Hepatocyte (in vitro differentiated cells): ENCODE data around the gene CEP128. TPM values are rescaled to one million over a fixed set of nuclear protein-coding genes. Genes with fewer than 3 reads are reported as not detected.

Experiments
- DNase-seq: peaks from one replicate; pipeline ENCODE4 v3.0.0-alpha.2; 2016; ENCODE audit warnings: low spot score
- H2AFZ ChIP-seq: fragments of 200-600 bp; sonication (generic); 2 replicates; pipeline ENCODE4 v1.6.0; 2016; ENCODE audit warnings: antibody characterized with exemption, mild to moderate bottlenecking
- H3K27ac ChIP-seq: fragments of 200-600 bp; sonication (generic); 2 replicates; pipeline ENCODE4 v1.5.1; 2016; ENCODE audit warnings: mild to moderate bottlenecking
- H3K27me3 ChIP-seq: fragments of 200-600 bp; sonication (generic); 2 replicates; pipeline ENCODE4 v1.6.1; 2016
- H3K36me3 ChIP-seq: fragments of 200-600 bp; sonication (generic); replicated peaks from 2 replicates; pipeline ENCODE4 v1.5.1; 2016; ENCODE audit warnings: low read depth; ENCODE audit not compliant: insufficient read depth
- H3K4me1 ChIP-seq: fragments of 200-600 bp; sonication (generic); 2 replicates; pipeline ENCODE4 v1.5.1; 2016; ENCODE audit warnings: mild to moderate bottlenecking, moderate library complexity; ENCODE audit not compliant: insufficient read depth
- H3K4me2 ChIP-seq: fragments of 200-600 bp; sonication (generic); 2 replicates; pipeline ENCODE4 v1.6.0; 2016
- H3K4me3 ChIP-seq: fragments of 200-600 bp; sonication (generic); 2 replicates; pipeline ENCODE4 v1.5.1; 2016; ENCODE audit warnings: mild to moderate bottlenecking
- H3K79me2 ChIP-seq: fragments of 200-600 bp; sonication (generic); 2 replicates; pipeline ENCODE4 v1.6.0; 2017; ENCODE audit warnings: mild to moderate bottlenecking
- H3K9me2 ChIP-seq: fragments of 200-600 bp; sonication (generic); replicated peaks from 2 replicates; pipeline ENCODE4 v1.6.0; 2017; ENCODE audit warnings: mild to moderate bottlenecking; ENCODE audit not compliant: insufficient read depth
- H3K9me3 ChIP-seq: fragments of 200-600 bp; sonication (generic); 2 replicates; pipeline ENCODE4 v1.5.1; 2016; ENCODE audit warnings: low read depth, mild to moderate bottlenecking
- H4K20me1 ChIP-seq: fragments of 200-600 bp; sonication (generic); 2 replicates; pipeline ENCODE4 v1.6.0; 2016; ENCODE audit warnings: mild to moderate bottlenecking; ENCODE audit not compliant: insufficient read depth, poor library complexity, severe bottlenecking
- CTCF ChIP-seq: fragments of 200-600 bp; sonication (generic); IDR thresholded peaks from 2 replicates; pipeline ENCODE4 v1.5.1; 2016; ENCODE audit warnings: antibody characterized with exemption, mild to moderate bottlenecking; ENCODE audit not compliant: poor library complexity
- EZH2 ChIP-seq: fragments of 200-600 bp; sonication (generic); IDR thresholded peaks from 2 replicates; pipeline ENCODE4 v1.6.1; 2016; ENCODE audit warnings: antibody characterized with exemption, mild to moderate bottlenecking, borderline replicate concordance
- EZH2phosphoT487 ChIP-seq: fragments of 200-600 bp; sonication (generic); IDR thresholded peaks from one replicate; pipeline ENCODE4 v1.6.1; 2018; ENCODE audit warnings: antibody characterized with exemption, mild to moderate bottlenecking, low read depth, moderate library complexity; ENCODE audit not compliant: unreplicated experiment, severe bottlenecking
- WGBS: methylation state at CpG from one replicate; pipeline ENCODE4 v1.1.6; 2016; ENCODE audit warnings: low lambda C conversion rate; ENCODE audit errors: missing lambda C conversion rate; 5-methylcytosine and 5-hydroxymethylcytosine counted together
- polyA plus RNA-seq: library from polyadenylated mRNA; unstranded; fragments of >200 nt; fragmentation: Nextera tagmentation; extraction: Ambion mirVana; gene quantifications from 2 replicates; pipeline ENCODE4 v1.2.1, GENCODE V29; 2016
- total RNA-seq: library from RNA; depleted of rRNA; stranded (reverse); fragments of >200 nt; gene quantifications from 2 replicates; pipeline ENCODE4 v1.2.3, GENCODE V29; 2014

Gene CEP128
- total and polyA plus RNA-seq, 2 experiments from 2014 or later: 1.4 to 3.6 TPM

- no peaks in the 10 kb centered on the region for H3K9me3 ChIP-seq
- H3K79me2 ChIP-seq: no peaks in the 10 kb centered on the region
- H3K4me3 ChIP-seq: no peak overlapping the region
- H2AFZ ChIP-seq: no peak overlapping the region
- no peak overlapping the region for H3K27ac ChIP-seq
- no peak for DNase-seq
- H3K4me2 ChIP-seq: no peak overlapping the region
- no peaks in the 10 kb centered on the region for H3K36me3 ChIP-seq
- no peaks in the 10 kb centered on the region for H3K9me2 ChIP-seq
- TF ChIP-seq EZH2: no peak
- no peaks in the 10 kb centered on the region for H4K20me1 ChIP-seq
- H3K27me3 ChIP-seq: no peaks in the 10 kb centered on the region
- peaks cover 4% of the 10 kb centered on the region for H3K4me1 ChIP-seq
- WGBS: 66% methylated on average over 4 of the region's 4 CpGs
These were observed 405.1 kb downstream of the CEP128 start for GRCh38 chr14:80536456-80536855.

- H2AFZ ChIP-seq: no peak overlapping the region
- no peaks in the 10 kb centered on the region for H3K9me2 ChIP-seq
- no peak overlapping the region for H3K4me2 ChIP-seq
- H3K4me1 ChIP-seq: peaks cover 4% of the 10 kb centered on the region
- no peaks in the 10 kb centered on the region for H4K20me1 ChIP-seq
- H3K27me3 ChIP-seq: no peaks in the 10 kb centered on the region
- no peaks in the 10 kb centered on the region for H3K36me3 ChIP-seq
- H3K4me3 ChIP-seq: no peak overlapping the region
- DNase-seq: peak; percentile 8
- 49% methylated on average over 4 of the region's 4 CpGs for WGBS
- H3K27ac ChIP-seq: no peak overlapping the region
- no peaks in the 10 kb centered on the region for H3K79me2 ChIP-seq
- no peak for TF ChIP-seq EZH2
- TF ChIP-seq EZH2phosphoT487: no peak
- no peak for TF ChIP-seq CTCF
- no peaks in the 10 kb centered on the region for H3K9me3 ChIP-seq
These were observed 406.4 kb downstream of the CEP128 start for GRCh38 chr14:80535171-80535570.

- no peak for DNase-seq
- no peaks in the 10 kb centered on the region for H3K9me3 ChIP-seq
- H2AFZ ChIP-seq: no peak overlapping the region
- no peaks in the 10 kb centered on the region for H3K9me2 ChIP-seq
- no peak overlapping the region for H3K27ac ChIP-seq
- no peaks in the 10 kb centered on the region for H3K27me3 ChIP-seq
- no peaks in the 10 kb centered on the region for H3K36me3 ChIP-seq
- no peak overlapping the region for H3K4me3 ChIP-seq
- H3K4me1 ChIP-seq: peaks cover 10% of the 10 kb centered on the region
- no peak for TF ChIP-seq EZH2
- TF ChIP-seq EZH2phosphoT487: no peak
- no peak for TF ChIP-seq CTCF
- H3K79me2 ChIP-seq: no peaks in the 10 kb centered on the region
- H4K20me1 ChIP-seq: no peaks in the 10 kb centered on the region
- no peak overlapping the region for H3K4me2 ChIP-seq
These were observed 417.9 kb downstream of the CEP128 start for GRCh38 chr14:80523518-80524117.

- Histone ChIP-seq H3K4me2 (no peak overlapping the region), H3K9me2 (no peaks in the 10 kb centered on the region), H3K27ac (peak overlapping the region; percentile 35), H3K4me3 (no peak overlapping the region), H4K20me1 (no peaks in the 10 kb centered on the region), H2AFZ (no peak overlapping the region), H3K9me3 (no peaks in the 10 kb centered on the region), H3K4me1 (peaks cover 10% of the 10 kb centered on the region), H3K27me3 (no peaks in the 10 kb centered on the region), H3K79me2 (no peaks in the 10 kb centered on the region), H3K36me3 (no peaks in the 10 kb centered on the region)
- no peak for TF ChIP-seq CTCF
- no peak for TF ChIP-seq EZH2
- TF ChIP-seq EZH2phosphoT487: no peak
- DNase-seq: no peak
These were observed 418.6 kb downstream of the CEP128 start for GRCh38 chr14:80522936-80523335.
